Esophagus muscularis mucosa (tissue), 4 donors: ENCODE measurements around the gene TMEM86A. TPM values are rescaled to one million over a fixed set of nuclear protein-coding genes. Genes with fewer than 3 reads are reported as not detected.
A peak's percentile ranks its signal among the peaks of the same experiment; 100 is the strongest.

Experiments
- DNase-seq: peaks from one replicate; pipeline ENCODE4 v3.0.0-alpha.2; 2017; ENCODE audit errors: extremely low spot score
- H3K27ac ChIP-seq, 4 donors: fragments of 200-600 bp; sonication (generic); replicated peaks in 1 of 4; 1 replicate in 3 of 4; 2 replicates in 1 of 4; pipeline ENCODE4 v1.5.1; 2016 to 2019; ENCODE audit warnings: mild to moderate bottlenecking in 1 of 4
- H3K27me3 ChIP-seq, 4 donors: fragments of 200-600 bp; sonication (generic); one replicate each; pipeline versions ENCODE4 v1.5.1 to v1.6.0; 2016 to 2019
- H3K36me3 ChIP-seq, 4 donors: fragments of 200-600 bp; sonication (generic); one replicate each; pipeline ENCODE4 v1.5.1; 2016 to 2019
- H3K4me1 ChIP-seq, 4 donors: fragments of 200-600 bp; sonication (generic); one replicate each; pipeline ENCODE4 v1.5.1; 2016 to 2019
- H3K4me3 ChIP-seq, 4 donors: fragments of 200-600 bp; sonication (generic); 1 replicate in 2 of 4; 2 replicates in 2 of 4; pipeline ENCODE4 v1.5.1; 2016 to 2019; ENCODE audit warnings: mild to moderate bottlenecking in 4 of 4, moderate library complexity in 1 of 4
- H3K9me3 ChIP-seq, 4 donors: fragments of 200-600 bp; sonication (generic); 1 replicate in 3 of 4; 2 replicates in 1 of 4; pipeline ENCODE4 v1.5.1; 2016 to 2019
- CTCF ChIP-seq, 3 experiments: fragments of 200-600 bp in 2 of 3; fragments of 450-650 bp in 1 of 3; sonication (generic) in 2 of 3; IDR thresholded peaks; one replicate each; pipeline ENCODE4 v1.5.1; 2017 to 2019; ENCODE audit warnings: antibody characterized with exemption in 3 of 3, mild to moderate bottlenecking in 2 of 3, moderate library complexity in 1 of 3
- EP300 ChIP-seq: sonication (generic); formaldehyde crosslinking; IDR thresholded peaks from one replicate; pipeline ENCODE4 v1.6.1; 2017; ENCODE audit warnings: antibody characterized with exemption
- POLR2A ChIP-seq: fragments of 450-650 bp; IDR thresholded peaks from one replicate; pipeline ENCODE4 v1.6.1; 2017; ENCODE audit warnings: antibody characterized with exemption, moderate library complexity, mild to moderate bottlenecking, low read depth
- POLR2AphosphoS5 ChIP-seq, 2 donors: sonication (generic); formaldehyde crosslinking; IDR thresholded peaks; one replicate each; pipeline ENCODE4 v1.6.1; 2017; ENCODE audit warnings: antibody characterized with exemption in 2 of 2
- WGBS: methylation state at CpG from one replicate; pipeline ENCODE4 v1.1.5; 2018; 5-methylcytosine and 5-hydroxymethylcytosine counted together
- intact Hi-C: fragments of 100-400 bp; cut with DNase I; formaldehyde crosslinking; loops from one replicate; pipeline ENCODE4 v1.15.1; 2023
- total RNA-seq, 4 donors: library from RNA; depleted of rRNA; stranded (reverse); fragments of >200 nt; gene quantifications; one replicate each; pipeline versions ENCODE4 v1.1.0 to v1.2.1, GENCODE V29; 2016

The TMEM86A gene
- total RNA-seq, 4 donors from 2014 or later, result 2.5 to 5.5 (median 4.2) TPM

- Histone ChIP-seq H3K9me3 (no peaks in the 10 kb centered on the region), H3K4me1 (peaks cover 5 to 8% (median 7%) of the 10 kb centered on the region in 4 donors), H3K27ac (no peak overlapping the region), H3K27me3 (no peaks in the 10 kb centered on the region), H3K4me3 (no peak overlapping the region), H3K36me3 (no peaks in the 10 kb centered on the region)
- intact Hi-C loops, result no loop called here
- peak; percentile 42 to 81 (median 46) for TF ChIP-seq CTCF (IDR thresholded peaks at IDR 0.05)
- TF ChIP-seq POLR2A, result no peak
- TF ChIP-seq EP300, result no peak
- TF ChIP-seq POLR2AphosphoS5 (IDR thresholded peaks at IDR 0.05), result no peak
- no peak for DNase-seq
- 47% methylated on average over 10 of the region's 10 CpGs for WGBS
Measured at GRCh38 chr11:18727479-18728236, 29.1 kb downstream of the TMEM86A start.

GRCh38 chr11:18728658-18729057 lies 30.1 kb downstream of the TMEM86A start:
- no peak for TF ChIP-seq POLR2AphosphoS5 (IDR thresholded peaks at IDR 0.05)
- no peak for TF ChIP-seq CTCF (IDR thresholded peaks at IDR 0.05)
- no peak for TF ChIP-seq EP300
- no peak for TF ChIP-seq POLR2A
- no peaks in the 10 kb centered on the region for H3K9me3 ChIP-seq
- H3K36me3 ChIP-seq, result no peaks in the 10 kb centered on the region
- H3K27ac ChIP-seq, result no peak overlapping the region
- no peak for DNase-seq
- peaks cover 5 to 8% (median 7%) of the 10 kb centered on the region in 4 donors for H3K4me1 ChIP-seq
- H3K27me3 ChIP-seq, result no peaks in the 10 kb centered on the region
- 94% methylated on average over 7 of the region's 13 CpGs for WGBS
- intact Hi-C loops, result no loop called here
- no peak overlapping the region for H3K4me3 ChIP-seq

- intact Hi-C loops, result no loop called here
Measured at GRCh38 chr11:18729426-18729825, 30.8 kb downstream of the TMEM86A start.

GRCh38 chr11:18730020-18730419 lies 31.4 kb downstream of the TMEM86A start:
- TF ChIP-seq CTCF (IDR thresholded peaks at IDR 0.05) (no peak), EP300 (no peak), POLR2AphosphoS5 (IDR thresholded peaks at IDR 0.05) (no peak), POLR2A (no peak)
- H3K27ac ChIP-seq, result no peak overlapping the region
- 94% methylated on average over 9 of the region's 9 CpGs for WGBS
- H3K9me3 ChIP-seq, result no peaks in the 10 kb centered on the region
- no peaks in the 10 kb centered on the region for H3K27me3 ChIP-seq
- no peak overlapping the region for H3K4me3 ChIP-seq
- H3K4me1 ChIP-seq, result peaks cover 5 to 8% (median 7%) of the 10 kb centered on the region in 4 donors
- DNase-seq, result no peak
- no peaks in the 10 kb centered on the region for H3K36me3 ChIP-seq
- intact Hi-C loops, result no loop called here

More at GRCh38 chr11:18729426-18729825, 30.8 kb downstream of the TMEM86A start:
- Histone ChIP-seq H3K4me1 (peaks cover 5 to 8% (median 7%) of the 10 kb centered on the region in 4 donors), H3K4me3 (no peak overlapping the region), H3K9me3 (no peaks in the 10 kb centered on the region), H3K27me3 (no peaks in the 10 kb centered on the region), H3K27ac (no peak overlapping the region), H3K36me3 (no peaks in the 10 kb centered on the region)
- no peak for DNase-seq
- WGBS, result 84% methylated on average over 9 of the region's 16 CpGs
- TF ChIP-seq POLR2A (no peak), CTCF (IDR thresholded peaks at IDR 0.05) (no peak), POLR2AphosphoS5 (IDR thresholded peaks at IDR 0.05) (no peak), EP300 (no peak)
